Activated naive CD4-positive, alpha-beta T cell treated with anti-CD3 and anti-CD28 coated beads for 36 hours (primary cell): ENCODE results near the gene ZNF426. TPM values are rescaled to one million over a fixed set of nuclear protein-coding genes. Genes with fewer than 3 reads are reported as not detected.
"Not testable (repeated sequence)": the region's sequence is repeated elsewhere in the genome, so short reads cannot be mapped to it uniquely, and the experiment has no call there.

Source experiments
- CTCF ChIA-PET: fragments of 350-600 bp; sonication (Branson Sonifier 250); formaldehyde crosslinking; loops from one replicate; lab custom pipeline; 2021; ENCODE audit warnings: antibody characterized with exemption; lab: Charles Lee
- DNase-seq: peaks from one replicate; pipeline ENCODE4 v3.0.0-alpha.2; 2020
- H3K27ac Mint-ChIP-seq: one replicate; pipeline ENCODE4 v1.8.0; 2021; ENCODE audit warnings: mild to moderate bottlenecking, mixed read lengths
- H3K27me3 Mint-ChIP-seq: one replicate; pipeline ENCODE4 v1.8.0; 2021; ENCODE audit warnings: low read depth, mixed read lengths
- H3K36me3 Mint-ChIP-seq: one replicate; pipeline ENCODE4 v1.8.0; 2021; ENCODE audit warnings: low read depth, mixed read lengths
- H3K4me1 Mint-ChIP-seq: one replicate; pipeline ENCODE4 v1.8.0; 2021; ENCODE audit warnings: low read depth, mixed read lengths
- H3K4me3 Mint-ChIP-seq: one replicate; pipeline ENCODE4 v1.8.0; 2021; ENCODE audit warnings: mild to moderate bottlenecking, moderate library complexity, mixed read lengths
- H3K9me3 Mint-ChIP-seq: one replicate; pipeline ENCODE4 v1.8.0; 2021; ENCODE audit warnings: mixed read lengths
- intact Hi-C: fragments of 100-400 bp; cut with micrococcal nuclease; formaldehyde crosslinking; loops from one replicate; pipeline ENCODE4 v1.15.1; 2023
- total RNA-seq, 2 experiments: library from RNA; stranded (reverse); gene quantifications; one replicate each; pipeline ENCODE4 v1.2.3, GENCODE V29; 2021

Gene ZNF426
- 10 to 100 TPM; 11.2 to 12.3 TPM for total RNA-seq

DNA sequence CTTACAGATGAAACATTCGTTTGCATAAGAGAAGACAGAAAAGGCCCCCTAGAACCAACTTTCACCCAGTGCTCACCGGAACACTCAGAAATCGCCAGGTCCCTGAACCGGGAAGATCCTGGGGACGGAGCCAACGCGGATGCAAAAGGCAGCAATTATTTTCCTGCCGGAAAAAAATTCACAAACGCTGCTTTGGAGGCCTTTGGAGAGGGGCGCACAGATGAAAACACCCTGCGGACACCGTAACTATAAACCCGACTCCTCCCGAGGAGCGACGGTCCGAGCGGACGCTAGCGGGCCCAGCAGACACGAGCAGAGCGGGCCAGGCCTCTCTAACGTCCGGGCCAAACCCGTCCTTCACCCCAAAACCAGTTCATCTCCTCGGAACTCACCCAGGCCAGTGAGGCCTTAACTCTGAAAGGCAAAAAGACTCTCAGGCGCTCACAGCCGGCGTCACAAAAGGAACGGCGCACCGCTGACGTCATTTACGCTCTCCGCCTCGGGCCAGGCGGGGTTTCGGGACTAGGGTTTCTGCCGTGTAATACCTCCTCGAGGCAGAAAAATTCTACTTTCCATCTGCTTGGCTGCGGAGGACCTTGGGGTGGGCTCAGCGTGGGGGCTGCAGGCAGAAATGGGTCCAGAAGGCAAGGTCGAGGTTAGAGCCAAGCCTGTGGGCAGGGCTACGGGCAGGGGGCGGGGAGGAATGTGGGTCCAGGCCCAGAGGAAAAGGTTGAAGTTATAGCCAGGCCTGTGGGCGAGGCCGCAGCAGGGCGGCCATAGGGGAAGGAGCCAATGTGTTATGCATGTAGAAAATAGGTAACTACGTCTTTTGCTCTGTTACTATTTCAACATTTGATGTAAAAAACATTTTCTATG, at the start of gene ZNF426:
Gene ZNF426, minus strand, starts transcription at position 463 of the 876 bp plus-strand sequence. CDS start 2,413 bp downstream, outside the sequence.
- Mint-ChIP-seq H3K9me3 (peaks cover 30% of the 10 kb centered on the region), H3K4me3 (peak within 1 kb of the TSS; percentile 98), H3K4me1 (peaks cover 22% of the 10 kb centered on the region), H3K36me3 (peaks cover 49% of the 10 kb centered on the region), H3K27ac (peak within 1 kb of the TSS; percentile 96), H3K27me3 (no peaks in the 10 kb centered on the region)
- CTCF ChIA-PET = interaction anchor here (0.8 kb wide), 1 partner anchor 333 kb away, joined by 3 read pairs; no protein-coding TSS in a partner anchor
- intact Hi-C loops = loop anchor here (1.0 to 2.0 kb wide), 4 partner anchors 46 to 334 kb away; partner anchors contain the start of genes ZNF121, ZNF266 and ZNF559
- peak; percentile 95 for DNase-seq

- H3K27me3 Mint-ChIP-seq = peaks cover 2% of the 10 kb centered on the region
- no peak overlapping the region for H3K27ac Mint-ChIP-seq
- DNase-seq = peak; percentile 93
- H3K4me3 Mint-ChIP-seq = no peak overlapping the region
- peaks cover 15% of the 10 kb centered on the region for H3K36me3 Mint-ChIP-seq
- intact Hi-C loops = loop anchor here (1.0 to 5.0 kb wide), 5 partner anchors 35 to 381 kb away; partner anchors contain the start of gene ZNF561
- CTCF ChIA-PET = interaction anchor here (0.6 to 1.0 kb wide), 5 partner anchors 33 to 379 kb away, joined by 3 to 4 read pairs (median 3); no protein-coding TSS in a partner anchor
- peaks cover 14% of the 10 kb centered on the region for H3K4me1 Mint-ChIP-seq
- H3K9me3 Mint-ChIP-seq = peaks cover 4% of the 10 kb centered on the region
These were observed 48.3 kb upstream of the ZNF426 start for GRCh38 chr19:9586764-9587163.

- Mint-ChIP-seq H3K36me3 (peaks cover 39% of the 10 kb centered on the region), H3K4me3 (peak within 1 kb of the TSS; percentile 91), H3K27me3 (peaks cover 2% of the 10 kb centered on the region), H3K27ac (peak within 1 kb of the TSS; percentile 95), H3K4me1 (peaks cover 33% of the 10 kb centered on the region), H3K9me3 (peaks cover 12% of the 10 kb centered on the region)
- peak; percentile 88 for DNase-seq
- CTCF ChIA-PET = interaction anchor here (0.6 to 2.5 kb wide), 5 partner anchors 9 to 417 kb away, joined by 3 to 6 read pairs (median 3); no protein-coding TSS in a partner anchor
- intact Hi-C loops = loop anchor here (1.0 to 5.0 kb wide), 6 partner anchors 46 to 444 kb away; partner anchors contain the start of genes ZNF266, ZNF317, ZNF426 and ZNF559
These were observed 45.8 kb upstream of the ZNF426 start, which contains the start of gene ZNF121 for GRCh38 chr19:9584073-9584833. ZNF121 (minus strand) TSS chr19:9584504; CDS start chr19:9568097, 16,407 bp downstream.

DNA sequence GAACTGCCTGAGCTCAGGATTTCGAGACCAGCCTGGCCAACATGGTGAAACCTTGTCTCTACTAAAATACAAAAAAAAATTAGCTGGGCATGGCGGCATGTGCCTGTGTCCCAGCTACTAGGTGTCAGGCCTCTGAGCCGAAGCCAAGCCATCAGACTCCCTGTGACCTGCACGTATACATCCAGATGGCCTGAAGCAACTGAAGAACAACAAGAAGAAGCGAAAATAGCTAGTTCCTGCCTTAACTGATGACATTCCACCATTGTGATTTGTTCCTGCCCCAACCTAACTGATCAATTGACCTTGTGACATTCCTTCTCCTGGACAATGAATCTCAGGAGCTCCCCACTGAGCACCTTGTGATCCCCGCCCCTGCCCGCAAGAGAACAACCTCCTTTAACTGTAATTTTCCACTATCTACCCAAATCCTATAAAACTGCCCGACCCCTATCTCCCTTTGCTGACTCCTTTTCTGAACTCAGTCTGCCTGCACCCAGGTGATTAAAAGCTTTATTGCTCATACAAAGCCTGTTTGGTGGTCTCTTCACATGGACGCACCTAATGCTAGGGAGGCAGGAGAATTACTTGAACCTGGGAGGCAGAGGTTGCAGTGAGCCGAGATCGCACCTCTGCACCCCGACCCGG, 43.8 kb upstream of the ZNF426 start:
- peak overlapping the region; percentile 76 for H3K4me3 Mint-ChIP-seq
- CTCF ChIA-PET, DNase-seq, H3K27me3 Mint-ChIP-seq: not testable (repeated sequence)
- H3K9me3 Mint-ChIP-seq = peaks cover 23% of the 10 kb centered on the region
- H3K36me3 Mint-ChIP-seq = peaks cover 58% of the 10 kb centered on the region
- H3K27ac Mint-ChIP-seq = peak overlapping the region; percentile 90
- peaks cover 40% of the 10 kb centered on the region for H3K4me1 Mint-ChIP-seq
- intact Hi-C loops = loop anchor here (5.0 kb wide), 2 partner anchors 90 to 260 kb away; partner anchors contain the start of gene ZNF559

DNA sequence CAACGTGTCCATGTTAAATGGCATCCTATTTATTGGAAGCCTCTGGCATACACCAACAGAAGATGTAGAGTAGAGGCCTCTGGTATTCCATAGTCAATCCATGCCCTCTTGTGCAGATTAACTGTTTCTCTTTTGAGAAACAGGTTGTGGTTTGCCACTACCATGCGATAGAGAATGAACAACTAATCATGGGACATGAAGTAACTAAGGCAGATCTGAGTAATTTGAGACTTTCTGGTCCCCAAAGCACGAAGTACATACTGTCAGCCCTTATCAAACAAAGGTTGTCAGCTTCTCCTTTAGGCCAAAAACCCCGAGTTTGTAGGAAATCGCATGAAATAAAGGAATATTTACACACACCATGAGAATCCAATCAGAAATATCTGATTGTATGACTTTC, 42.3 kb upstream of the ZNF426 start:
- peaks cover 73% of the 10 kb centered on the region for H3K36me3 Mint-ChIP-seq
- intact Hi-C loops = loop anchor here (5.0 kb wide), 2 partner anchors 92 to 258 kb away; partner anchors contain the start of gene ZNF559
- H3K27me3 Mint-ChIP-seq = no peaks in the 10 kb centered on the region
- H3K27ac Mint-ChIP-seq = peak overlapping the region; percentile 46
- CTCF ChIA-PET = interaction anchor here (0.6 kb wide), 1 partner anchor 138 kb away, joined by 3 read pairs; no protein-coding TSS in a partner anchor
- H3K4me3 Mint-ChIP-seq = no peak overlapping the region
- no peak for DNase-seq
- H3K4me1 Mint-ChIP-seq = peaks cover 44% of the 10 kb centered on the region
- H3K9me3 Mint-ChIP-seq = peaks cover 34% of the 10 kb centered on the region

GRCh38 chr19:9570255-9570654, 31.8 kb upstream of the ZNF426 start:
- H3K36me3 Mint-ChIP-seq = peaks cover 95% of the 10 kb centered on the region
- intact Hi-C loops = no loop called here

DNA sequence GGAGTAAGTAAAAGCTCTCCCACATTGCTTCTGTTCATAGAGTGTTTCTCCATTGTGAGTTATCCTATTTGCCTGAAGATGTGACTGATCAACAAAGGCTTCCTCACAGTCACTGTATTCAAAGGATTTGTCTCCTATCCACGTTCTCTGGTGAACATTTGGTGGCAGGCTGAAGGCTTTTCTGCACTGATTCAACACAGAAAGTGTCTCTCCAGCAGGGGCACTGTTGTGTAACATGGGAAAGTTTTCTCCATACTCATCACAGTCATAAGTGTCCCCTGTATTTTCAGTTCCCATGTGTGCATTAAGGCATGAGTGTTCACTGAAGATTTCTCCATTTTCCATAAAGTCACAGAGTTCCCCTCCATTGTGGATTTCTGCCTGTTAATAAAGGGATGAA, 28.3 kb upstream of the ZNF426 start:
- H3K4me3 Mint-ChIP-seq = no peak overlapping the region
- intact Hi-C loops = no loop called here
- H3K4me1 Mint-ChIP-seq = no peaks in the 10 kb centered on the region
- no peaks in the 10 kb centered on the region for H3K27me3 Mint-ChIP-seq
- peaks cover 95% of the 10 kb centered on the region for H3K36me3 Mint-ChIP-seq
- CTCF ChIA-PET = no interaction called here
- H3K9me3 Mint-ChIP-seq = peaks cover 78% of the 10 kb centered on the region
- H3K27ac Mint-ChIP-seq = no peak overlapping the region
- no peak for DNase-seq

More at GRCh38 chr19:9570255-9570654, 31.8 kb upstream of the ZNF426 start:
- no peak overlapping the region for H3K27ac Mint-ChIP-seq
- peaks cover 76% of the 10 kb centered on the region for H3K9me3 Mint-ChIP-seq
- CTCF ChIA-PET = no interaction called here
- no peak for DNase-seq
- H3K4me3 Mint-ChIP-seq = no peak overlapping the region
- peaks cover 6% of the 10 kb centered on the region for H3K4me1 Mint-ChIP-seq
- H3K27me3 Mint-ChIP-seq = no peaks in the 10 kb centered on the region

DNA sequence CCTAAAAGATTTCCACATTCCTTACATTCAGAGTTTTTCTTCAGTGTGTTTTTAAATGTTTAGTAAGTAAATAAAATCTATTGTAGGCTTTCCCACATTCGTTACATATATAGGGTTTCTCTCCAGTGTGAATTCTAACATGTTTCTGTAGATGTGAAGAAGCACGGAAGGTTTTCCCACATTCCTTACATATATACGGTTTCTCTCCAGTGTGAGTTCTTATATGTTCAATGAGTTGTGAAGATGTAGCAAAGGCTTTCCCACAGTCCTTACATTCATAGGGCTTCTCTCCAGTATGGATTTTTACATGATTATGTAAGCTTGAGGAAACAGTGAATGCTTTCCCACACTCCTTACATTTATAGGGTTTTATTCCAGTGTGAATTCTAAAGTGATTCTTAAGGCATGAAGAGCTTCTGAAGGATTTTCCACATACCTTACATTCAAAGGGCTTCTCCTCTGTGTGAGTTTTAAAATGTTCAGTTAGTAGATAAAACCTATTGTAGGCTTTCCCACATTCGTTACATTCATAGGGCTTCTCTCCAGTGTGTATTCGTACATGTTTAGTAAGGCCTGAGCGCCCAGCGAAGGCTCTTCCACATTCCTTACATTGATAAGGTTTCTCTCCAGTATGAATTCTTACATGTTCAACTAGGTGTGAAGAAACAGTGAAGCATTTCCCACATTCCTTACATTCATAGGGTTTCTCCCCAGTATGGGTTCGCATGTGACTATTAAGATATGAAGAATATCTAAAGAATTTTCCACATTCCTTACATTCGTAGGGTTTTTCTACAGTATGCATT, 27.7 kb upstream of the ZNF426 start:
- no peak for DNase-seq
- intact Hi-C loops = no loop called here
- H3K36me3 Mint-ChIP-seq = peaks cover 95% of the 10 kb centered on the region
- H3K4me3 Mint-ChIP-seq = no peak overlapping the region
- H3K27ac Mint-ChIP-seq = no peak overlapping the region
- no peaks in the 10 kb centered on the region for H3K4me1 Mint-ChIP-seq
- H3K9me3 Mint-ChIP-seq = peaks cover 77% of the 10 kb centered on the region
- CTCF ChIA-PET = no interaction called here
- no peaks in the 10 kb centered on the region for H3K27me3 Mint-ChIP-seq

GRCh38 chr19:9552536-9553274, 14.3 kb upstream of the ZNF426 start:
- intact Hi-C loops = no loop called here
- DNase-seq = no peak
- Mint-ChIP-seq H3K27me3 (no peaks in the 10 kb centered on the region), H3K9me3 (peaks cover 21% of the 10 kb centered on the region), H3K27ac (no peak overlapping the region), H3K4me3 (no peak overlapping the region), H3K4me1 (no peaks in the 10 kb centered on the region), H3K36me3 (peaks cover 21% of the 10 kb centered on the region)
- CTCF ChIA-PET = interaction anchor here (0.6 kb wide), 1 partner anchor 32 kb away, joined by 3 read pairs; no protein-coding TSS in a partner anchor

DNA sequence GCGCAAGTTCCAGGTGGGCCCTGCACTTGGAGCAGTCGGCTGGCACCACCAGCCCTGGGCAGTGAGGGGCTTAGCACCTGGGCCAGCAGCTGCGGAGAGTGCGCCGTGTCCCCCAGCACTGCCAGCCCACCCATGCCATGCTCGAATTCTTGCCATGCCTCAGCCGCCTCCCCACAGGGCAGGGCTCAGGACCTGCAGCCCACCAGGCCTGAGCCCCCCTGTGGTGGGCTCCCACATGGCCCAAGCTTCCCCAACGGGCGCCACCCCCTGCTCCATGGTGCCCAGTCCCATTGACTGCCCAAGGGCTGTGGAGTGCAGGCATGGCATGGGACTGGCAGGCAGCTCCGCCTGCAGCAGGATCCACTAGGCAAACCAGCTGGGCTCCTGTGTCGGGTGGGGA, 9.4 kb upstream of the ZNF426 start:
- intact Hi-C loops = no loop called here
- DNase-seq = no peak
- Mint-ChIP-seq H3K27ac (no peak overlapping the region), H3K27me3 (no peaks in the 10 kb centered on the region), H3K9me3 (peaks cover 18% of the 10 kb centered on the region), H3K36me3 (peaks cover 16% of the 10 kb centered on the region), H3K4me3 (no peak overlapping the region), H3K4me1 (no peaks in the 10 kb centered on the region)
- CTCF ChIA-PET = no interaction called here
